Posterior vena cava (tissue), 2 donors: ENCODE data around the gene GDE1. TPM values are rescaled to one million over a fixed set of nuclear protein-coding genes. Genes with fewer than 3 reads are reported as not detected.
"Not testable (repeated sequence)": the region's sequence is repeated elsewhere in the genome, so short reads cannot be mapped to it uniquely, and the experiment has no call there.

Experiments used
- DNase-seq: peaks from one replicate; pipeline ENCODE4 v3.0.0-alpha.2; 2020; ENCODE audit warnings: low spot score
- intact Hi-C, 2 donors: fragments of 100-400 bp; cut with DNase I; formaldehyde crosslinking; loops; one replicate each; pipeline versions ENCODE4 v1.14.1 to v1.14.2; 2022 to 2023
- long read RNA-seq, 2 donors: library from polyadenylated mRNA; unstranded; transcript quantifications; one replicate each; pipeline ENCODE4 v2.0.0, GENCODE V29; 2020 to 2021
- total RNA-seq, 2 donors: library from RNA; stranded (reverse); fragmentation: NEBNext Ultra II Directional; extraction: Animal tissue kit (Norgen Biotek cat#: 25700); gene quantifications; one replicate each; pipeline ENCODE4 v1.2.1, GENCODE V29; 2021
- donor health status: DM: yes; HTN: yes; CAD: no.
- donor health status: DM: yes; HTN: yes; CAD: no.

The GDE1 gene
- 10 to 100 TPM; 47.0 to 53.5 TPM for total RNA-seq
- long read RNA-seq, donor 1, transcript GDE1-201 (6 exons, 2,958 nt) = major isoform, 29 of 39 reads
- long read RNA-seq, donor 1, partial matches to known transcripts = 2 of 39 reads
- long read RNA-seq, donor 1, other reads (novel, unspliced or antisense) = 3 of 39 reads
- long read RNA-seq, donor 2, transcript GDE1-203 (6 exons, 2,238 nt) = minor isoform, 22 of 227 reads
- long read RNA-seq, donor 2, transcript GDE1-201 (6 exons, 2,958 nt) = major isoform, 188 of 227 reads
- long read RNA-seq, donor 2, partial matches to known transcripts = 8 of 227 reads
- long read RNA-seq, donor 2, other reads (novel, unspliced or antisense) = 9 of 227 reads

- peak; percentile 98 for DNase-seq
- intact Hi-C loops = no loop called here
Measured at GRCh38 chr16:19521471-19522396, at the start of gene GDE1. GDE1 (minus strand) TSS chr16:19522098; CDS start chr16:19521964, 134 bp downstream.

DNA sequence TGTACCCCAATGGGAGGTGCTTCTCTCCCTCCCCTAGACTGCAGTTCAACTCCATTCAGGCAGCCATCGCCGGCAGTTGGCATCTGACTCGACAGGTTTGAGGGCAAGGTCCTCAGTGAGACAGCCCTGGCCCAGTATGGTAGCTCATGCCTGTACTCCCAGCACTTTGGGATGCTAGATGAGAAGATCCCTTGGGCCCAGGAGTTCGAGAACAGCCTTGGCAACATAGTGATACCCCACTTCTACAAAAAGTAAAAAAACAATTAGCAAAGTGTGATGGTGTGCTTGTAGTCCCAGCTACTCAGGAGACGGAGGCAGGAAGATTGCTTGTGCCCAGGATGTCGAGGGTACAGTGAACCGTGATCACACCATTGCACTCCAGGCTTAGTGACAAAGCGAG is 45.7 kb upstream of the GDE1 start:
- no peak for DNase-seq
- intact Hi-C loops = no loop called here

DNA sequence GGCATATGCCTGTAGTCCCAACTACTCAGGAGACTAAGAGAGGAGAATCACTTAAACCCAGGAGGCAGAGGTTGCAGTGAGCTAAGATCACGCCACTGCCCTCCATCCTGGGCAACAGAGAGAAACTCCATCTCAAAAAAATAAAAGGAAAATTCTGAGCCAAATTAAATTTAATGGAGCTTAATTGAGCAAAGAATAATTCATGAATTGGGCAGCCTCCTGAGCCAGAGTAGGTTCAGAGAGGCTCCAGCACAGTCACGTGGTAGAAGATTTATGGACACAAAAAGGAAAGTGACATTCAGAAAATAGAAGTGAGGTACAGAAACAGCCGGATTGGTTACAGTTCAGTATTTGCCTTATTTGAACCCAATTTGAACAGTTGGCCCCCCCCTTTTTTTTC is 44.5 kb upstream of the GDE1 start:
- no peak for DNase-seq
- intact Hi-C loops = no loop called here

GRCh38 chr16:19563377-19563776 is 41.5 kb upstream of the GDE1 start:
- intact Hi-C loops = no loop called here
- DNase-seq = no peak

DNA sequence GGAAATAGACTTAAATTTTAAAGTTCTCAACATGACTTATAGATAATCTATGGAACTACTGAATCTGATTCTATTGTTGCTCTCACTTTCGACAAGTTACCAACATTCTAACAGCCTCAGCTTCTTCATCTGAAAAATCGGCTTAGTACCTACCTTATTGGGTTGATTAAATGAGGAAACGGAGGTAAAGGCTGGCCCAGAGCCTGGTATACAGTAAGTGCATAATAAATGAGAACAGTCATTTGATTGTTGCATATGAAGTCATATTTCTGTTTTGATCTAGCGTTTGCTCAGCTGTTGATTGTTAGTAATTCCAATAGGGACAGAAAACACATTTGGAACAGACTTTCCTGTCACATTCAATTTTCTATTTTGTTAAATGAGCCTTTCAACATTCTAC is 38.2 kb upstream of the GDE1 start:
- intact Hi-C loops = no loop called here
- no peak for DNase-seq

GRCh38 chr16:19559242-19559910 is 37.5 kb upstream of the GDE1 start:
- DNase-seq = no peak
- intact Hi-C loops = no loop called here

DNA sequence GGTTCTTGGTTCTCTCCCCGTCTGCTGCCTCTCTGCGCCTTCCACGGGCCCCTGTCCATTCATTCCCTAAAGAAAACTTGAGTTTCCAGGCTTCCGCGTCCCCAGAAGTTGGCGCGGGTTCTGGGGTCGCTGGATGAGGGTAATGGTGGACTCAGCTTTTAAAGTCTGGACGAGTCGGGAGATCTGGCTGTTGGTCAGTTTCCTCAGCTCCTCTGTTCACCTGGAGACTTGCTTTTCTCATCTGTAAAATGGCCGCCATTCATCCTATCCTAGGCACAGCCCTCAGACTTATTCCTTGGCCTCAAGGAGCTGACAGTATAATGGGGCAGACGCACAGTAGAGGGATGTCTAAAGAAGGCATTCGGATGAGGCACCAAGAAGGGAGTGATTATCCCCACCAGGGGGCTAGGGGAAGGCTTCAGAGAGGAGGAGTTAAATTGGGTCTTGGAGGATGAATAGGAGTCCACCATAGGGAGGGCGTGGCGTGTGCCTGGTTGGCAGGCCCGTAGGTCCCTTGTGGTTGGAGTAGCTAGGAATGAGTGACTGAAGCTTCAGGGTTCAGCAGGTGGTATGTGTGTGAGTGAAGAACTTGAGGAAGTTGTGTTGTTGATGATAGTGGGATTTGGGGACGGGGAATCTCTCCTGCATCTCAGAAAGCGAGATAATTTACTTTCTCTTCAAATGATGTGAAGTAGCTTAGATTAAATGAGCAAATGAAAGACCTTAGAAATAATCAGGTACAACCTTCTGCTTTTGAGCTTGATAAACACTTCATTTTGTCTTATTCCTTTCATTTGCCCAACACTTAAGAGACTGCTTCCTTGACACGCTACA is 34.3 kb upstream of the GDE1 start:
- intact Hi-C loops = no loop called here
- DNase-seq = no peak

- intact Hi-C loops = no loop called here
Measured at GRCh38 chr16:19555186-19555937, 33.5 kb upstream of the GDE1 start, which contains the start of gene VPS35L. VPS35L (plus strand) TSS chr16:19555703; CDS start chr16:19555730, 27 bp downstream.

DNA sequence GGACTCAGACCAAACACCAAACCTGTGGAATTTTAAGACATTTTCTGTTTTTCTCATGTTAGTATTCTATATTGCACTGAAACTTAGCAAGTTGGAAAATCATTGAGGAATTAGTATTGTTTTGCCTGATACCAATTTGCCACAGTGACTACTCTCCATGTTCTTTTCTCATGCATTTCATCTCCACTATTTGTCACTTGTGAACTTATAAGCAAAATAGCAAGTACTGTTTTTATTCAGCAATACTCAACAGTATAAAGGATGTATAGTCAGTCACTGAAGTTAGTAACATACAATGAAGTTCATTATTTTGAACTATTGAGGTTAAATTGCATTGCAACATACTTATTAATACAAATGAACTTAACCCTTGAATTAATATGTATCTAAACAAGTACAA is 27.8 kb upstream of the GDE1 start:
- intact Hi-C loops = no loop called here
- no peak for DNase-seq

More at GRCh38 chr16:19555186-19555937, 33.5 kb upstream of the GDE1 start, which contains the start of gene VPS35L:
- DNase-seq = peak; percentile 100

GRCh38 chr16:19548144-19548543 is 26.2 kb upstream of the GDE1 start:
- no peak for DNase-seq
- intact Hi-C loops = no loop called here

- DNase-seq, intact Hi-C loops: not testable (repeated sequence)
Measured at GRCh38 chr16:19543278-19543996, 21.5 kb upstream of the GDE1 start.

DNA sequence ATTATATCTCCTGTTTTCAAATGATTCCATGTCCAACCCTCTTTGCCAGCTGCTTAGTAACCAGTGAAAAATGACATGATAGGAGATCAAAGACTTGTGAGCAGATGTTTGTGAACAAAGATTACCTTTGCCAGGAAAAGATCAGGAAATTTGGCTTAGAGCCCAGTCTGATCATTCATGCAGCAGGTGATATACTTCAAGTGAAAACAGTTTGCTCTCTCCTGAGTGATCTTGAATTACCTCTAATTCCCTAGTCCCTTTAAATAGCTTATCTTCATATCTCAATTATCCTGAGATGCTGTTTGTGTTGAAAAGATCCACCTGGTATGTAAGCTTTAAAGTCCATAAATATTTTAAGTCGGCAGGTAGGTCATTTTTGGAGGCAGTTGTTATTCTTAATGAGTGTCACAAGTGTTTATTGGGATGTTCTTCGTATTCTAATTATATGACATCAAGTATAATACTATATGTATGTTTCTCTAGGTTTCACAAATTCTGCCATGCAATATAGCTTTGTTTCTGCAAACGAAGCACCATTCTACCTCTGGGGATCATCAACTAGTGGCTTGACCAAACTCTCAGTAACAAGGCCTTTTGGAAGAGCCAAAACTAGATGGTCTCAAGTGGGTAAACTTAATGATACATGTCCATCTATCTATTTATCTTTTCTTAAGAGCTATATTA is 20.4 kb upstream of the GDE1 start:
- DNase-seq = no peak
- intact Hi-C loops = no loop called here

DNA sequence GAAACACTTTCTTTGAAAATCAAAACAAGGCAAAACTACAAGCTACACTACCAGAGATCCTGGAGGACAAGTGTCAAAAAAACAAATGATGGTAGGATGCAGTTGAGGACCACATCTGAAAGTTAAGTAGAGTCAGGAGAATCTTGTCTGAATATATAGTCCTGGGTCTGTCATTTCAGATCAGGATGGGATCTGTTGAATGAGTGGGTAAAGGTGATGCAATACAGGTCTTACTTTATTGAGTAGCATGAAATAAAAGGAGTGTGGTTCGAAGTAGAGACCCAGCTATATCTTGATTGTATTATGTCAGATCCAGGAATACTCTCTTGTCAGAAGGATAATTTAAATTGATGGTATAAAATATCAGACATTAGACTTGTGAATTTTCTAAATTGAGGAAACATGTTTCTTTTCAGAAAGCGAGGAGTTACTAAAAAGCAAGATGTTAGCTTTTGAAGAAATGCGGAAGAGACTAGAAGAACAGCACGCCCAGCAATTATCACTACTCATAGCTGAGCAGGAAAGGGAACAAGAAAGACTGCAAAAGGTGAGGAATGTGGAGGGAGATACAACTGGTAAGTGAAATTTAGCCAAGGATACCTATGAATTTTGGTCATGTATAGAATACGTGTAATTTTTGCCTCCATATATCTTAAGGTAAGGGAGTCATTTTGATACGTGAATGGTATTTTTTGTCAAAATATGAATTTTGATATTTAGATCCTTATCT is 18.5 kb upstream of the GDE1 start:
- intact Hi-C loops = no loop called here
- no peak for DNase-seq

DNA sequence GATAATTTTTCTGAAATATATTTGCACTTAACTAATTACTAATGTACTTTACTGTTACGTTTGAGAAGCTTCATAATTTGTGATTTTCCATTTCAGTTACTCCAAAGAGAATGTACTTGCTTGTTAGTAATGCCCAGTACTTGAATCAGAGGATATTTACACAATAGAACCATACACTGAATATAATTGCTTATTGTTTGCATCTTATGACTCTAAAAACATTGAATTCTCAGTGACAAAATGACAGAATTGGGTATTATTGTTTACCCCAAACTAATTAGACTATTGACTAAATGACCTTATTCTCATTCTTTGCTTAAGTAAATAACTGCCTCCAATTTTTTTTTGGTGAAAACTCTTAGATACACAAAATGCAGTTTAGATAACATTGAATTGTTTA is 10.7 kb upstream of the GDE1 start:
- DNase-seq = no peak
- intact Hi-C loops = no loop called here

GRCh38 chr16:19528666-19529065 is 6.8 kb upstream of the GDE1 start:
- intact Hi-C loops = no loop called here

DNA sequence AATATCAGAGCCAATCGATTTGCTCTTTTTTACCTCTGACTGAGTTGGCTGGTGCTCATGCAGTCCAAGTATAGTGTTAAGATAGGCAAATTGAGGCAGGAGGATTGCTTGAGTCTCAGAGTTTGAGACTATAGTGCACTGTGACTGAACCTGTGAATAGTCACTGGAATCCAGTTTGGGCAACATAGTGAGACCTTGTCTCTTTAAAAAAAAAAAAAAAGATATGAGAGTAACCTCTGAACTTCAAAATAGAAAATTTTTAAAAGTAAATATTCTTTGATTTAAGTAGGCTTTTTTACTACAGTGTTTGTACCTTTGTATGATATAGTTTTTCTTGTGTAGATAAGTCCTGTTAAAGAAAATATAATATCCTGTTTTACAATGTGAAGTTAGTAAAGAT is 5.3 kb upstream of the GDE1 start:
- intact Hi-C loops = no loop called here
- no peak for DNase-seq

More at GRCh38 chr16:19528666-19529065, 6.8 kb upstream of the GDE1 start:
- DNase-seq = no peak

GRCh38 chr16:19525385-19525723 is 3.5 kb upstream of the GDE1 start:
- DNase-seq = no peak
- intact Hi-C loops = no loop called here
